AG09309 (cell line): ENCODE results near the gene ZFYVE28.

Experiments used
- DNase-seq: peaks from one replicate; pipeline ENCODE4 v3.0.0-alpha.2; 2010; ENCODE audit warnings: low read depth
- H3K4me3 ChIP-seq: 2 replicates; pipeline ENCODE4 v1.5.1; 2011; ENCODE audit warnings: mild to moderate bottlenecking, low read depth, low read length, moderate library complexity; ENCODE audit not compliant: control insufficient read depth
- TF ChIP-seq, protein P1 (sequence below): IDR thresholded peaks from 2 replicates; pipeline ENCODE4 v1.5.1; 2011; ENCODE audit warnings: mild to moderate bottlenecking, low read depth, low read length, inconsistent platforms; ENCODE audit not compliant: insufficient read depth, control insufficient read depth; ENCODE audit errors: missing control alignments

The ZFYVE28 gene

GRCh38 chr4:2389691-2390090 lies 28.8 kb downstream of the ZFYVE28 start:
- TF ChIP-seq, protein P1, sequence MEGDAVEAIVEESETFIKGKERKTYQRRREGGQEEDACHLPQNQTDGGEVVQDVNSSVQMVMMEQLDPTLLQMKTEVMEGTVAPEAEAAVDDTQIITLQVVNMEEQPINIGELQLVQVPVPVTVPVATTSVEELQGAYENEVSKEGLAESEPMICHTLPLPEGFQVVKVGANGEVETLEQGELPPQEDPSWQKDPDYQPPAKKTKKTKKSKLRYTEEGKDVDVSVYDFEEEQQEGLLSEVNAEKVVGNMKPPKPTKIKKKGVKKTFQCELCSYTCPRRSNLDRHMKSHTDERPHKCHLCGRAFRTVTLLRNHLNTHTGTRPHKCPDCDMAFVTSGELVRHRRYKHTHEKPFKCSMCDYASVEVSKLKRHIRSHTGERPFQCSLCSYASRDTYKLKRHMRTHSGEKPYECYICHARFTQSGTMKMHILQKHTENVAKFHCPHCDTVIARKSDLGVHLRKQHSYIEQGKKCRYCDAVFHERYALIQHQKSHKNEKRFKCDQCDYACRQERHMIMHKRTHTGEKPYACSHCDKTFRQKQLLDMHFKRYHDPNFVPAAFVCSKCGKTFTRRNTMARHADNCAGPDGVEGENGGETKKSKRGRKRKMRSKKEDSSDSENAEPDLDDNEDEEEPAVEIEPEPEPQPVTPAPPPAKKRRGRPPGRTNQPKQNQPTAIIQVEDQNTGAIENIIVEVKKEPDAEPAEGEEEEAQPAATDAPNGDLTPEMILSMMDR: no peak
- no peak for DNase-seq
- H3K4me3 ChIP-seq: no peak overlapping the region

DNA sequence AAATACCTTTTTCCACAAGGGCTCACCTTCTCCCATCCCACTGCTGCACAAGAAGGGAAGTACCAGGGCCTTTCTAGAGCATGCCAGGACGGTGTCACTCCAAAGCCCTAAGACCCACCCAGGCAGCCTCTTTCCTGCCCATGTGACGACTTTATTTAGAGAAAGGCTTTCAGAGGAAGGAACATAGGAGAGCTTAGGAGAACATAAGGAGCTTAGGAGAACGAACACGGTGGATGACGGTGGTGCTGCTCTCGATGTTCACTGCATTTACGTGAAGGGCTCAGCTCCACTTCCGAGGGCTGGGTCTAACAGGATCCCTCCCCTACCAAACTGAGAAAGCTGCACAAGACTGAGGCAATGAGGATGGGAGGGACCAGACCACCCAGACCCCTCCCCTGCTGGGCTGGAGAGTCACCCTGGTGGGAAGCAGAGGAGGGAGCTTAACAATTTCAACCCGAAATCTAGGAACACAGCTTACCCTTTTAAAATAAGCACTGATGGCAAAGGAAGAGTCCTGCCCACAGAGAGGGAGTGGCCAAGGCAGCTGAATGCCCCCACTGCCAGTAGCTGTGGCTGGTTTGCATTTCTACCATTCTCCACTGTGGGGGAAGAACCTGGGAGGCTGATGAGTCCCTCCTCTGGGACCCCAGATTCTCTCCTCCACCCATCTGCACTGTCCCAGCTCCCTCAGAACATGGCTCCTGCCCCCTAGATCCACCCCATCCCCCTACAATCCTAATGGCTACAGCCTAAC lies 29.8 kb downstream of the ZFYVE28 start:
- H3K4me3 ChIP-seq: no peak overlapping the region; the same call in 1 of the 2 replicates
- TF ChIP-seq, protein P1: no peak
- DNase-seq: no peak

DNA sequence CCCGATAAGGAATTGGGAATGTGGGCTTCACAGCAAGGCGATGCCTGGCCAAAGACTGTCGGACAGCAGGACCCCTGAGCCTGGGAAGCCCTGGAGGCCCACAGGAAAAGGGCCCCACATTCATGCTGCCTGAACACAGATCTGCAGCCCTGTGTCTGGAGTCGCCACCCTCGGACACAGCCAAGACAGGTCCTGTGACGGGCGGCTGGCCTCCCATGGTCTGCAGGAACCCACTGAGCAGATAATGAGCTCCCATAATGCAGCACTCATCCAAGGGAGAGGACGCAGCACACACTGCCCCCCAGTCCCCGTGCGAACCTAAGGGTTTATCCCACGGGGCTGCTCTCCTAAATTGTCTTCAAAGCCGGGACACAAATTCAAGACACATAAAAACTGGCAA lies 30.6 kb downstream of the ZFYVE28 start:
- TF ChIP-seq, protein P1: no peak
- no peak for DNase-seq
- H3K4me3 ChIP-seq: no peak overlapping the region

GRCh38 chr4:2387218-2387617 lies 31.2 kb downstream of the ZFYVE28 start:
- H3K4me3 ChIP-seq: no peak overlapping the region
- no peak for DNase-seq
- TF ChIP-seq, protein P1: no peak

DNA sequence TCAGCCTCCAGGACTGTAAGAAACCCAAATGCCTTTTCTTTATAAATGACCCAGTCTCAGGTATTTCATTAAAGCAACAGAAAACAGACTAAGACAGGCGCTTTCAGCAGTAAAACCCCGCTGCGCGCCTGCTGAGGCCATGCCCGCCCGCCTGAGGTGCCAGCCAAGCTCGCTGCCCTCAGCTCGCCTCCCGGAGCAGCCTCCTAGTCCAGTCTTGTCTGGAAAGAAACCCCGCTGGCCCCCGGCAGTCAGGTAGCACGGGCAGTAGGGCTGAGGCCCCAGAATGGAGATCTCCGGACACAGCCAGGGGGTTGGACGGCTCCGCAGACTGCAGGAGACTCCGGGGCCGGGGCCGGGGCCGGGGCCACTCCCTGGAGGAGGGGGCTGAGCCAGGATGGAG lies 31.7 kb downstream of the ZFYVE28 start:
- TF ChIP-seq, protein P1: no peak
- no peak overlapping the region for H3K4me3 ChIP-seq
- no peak for DNase-seq

DNA sequence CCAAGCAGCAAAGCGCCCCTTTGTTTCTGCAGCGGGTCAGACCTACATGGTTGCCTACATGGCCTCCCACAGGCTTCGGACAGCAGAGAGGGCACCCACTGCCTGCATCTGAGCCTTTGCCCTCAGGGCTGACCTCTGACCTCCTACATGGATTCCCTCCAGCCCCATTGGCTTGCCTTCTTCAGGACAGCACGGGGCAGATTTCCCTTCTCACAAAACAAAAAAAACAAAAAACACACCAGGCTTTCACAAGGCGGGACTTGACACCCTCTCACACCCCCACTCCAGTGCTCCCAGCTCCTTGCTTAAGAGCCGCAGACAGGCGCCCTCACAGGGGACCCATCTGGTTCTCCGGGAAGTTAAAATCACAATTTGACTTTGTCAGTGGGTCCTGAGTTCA lies 32.9 kb downstream of the ZFYVE28 start:
- TF ChIP-seq, protein P1: no peak
- no peak overlapping the region for H3K4me3 ChIP-seq
- no peak for DNase-seq

GRCh38 chr4:2384245-2384644 lies 34.2 kb downstream of the ZFYVE28 start:
- no peak overlapping the region for H3K4me3 ChIP-seq
- TF ChIP-seq, protein P1: no peak
- no peak for DNase-seq
